ENCODE data around the gene MSH4.

Gene MSH4

DNA sequence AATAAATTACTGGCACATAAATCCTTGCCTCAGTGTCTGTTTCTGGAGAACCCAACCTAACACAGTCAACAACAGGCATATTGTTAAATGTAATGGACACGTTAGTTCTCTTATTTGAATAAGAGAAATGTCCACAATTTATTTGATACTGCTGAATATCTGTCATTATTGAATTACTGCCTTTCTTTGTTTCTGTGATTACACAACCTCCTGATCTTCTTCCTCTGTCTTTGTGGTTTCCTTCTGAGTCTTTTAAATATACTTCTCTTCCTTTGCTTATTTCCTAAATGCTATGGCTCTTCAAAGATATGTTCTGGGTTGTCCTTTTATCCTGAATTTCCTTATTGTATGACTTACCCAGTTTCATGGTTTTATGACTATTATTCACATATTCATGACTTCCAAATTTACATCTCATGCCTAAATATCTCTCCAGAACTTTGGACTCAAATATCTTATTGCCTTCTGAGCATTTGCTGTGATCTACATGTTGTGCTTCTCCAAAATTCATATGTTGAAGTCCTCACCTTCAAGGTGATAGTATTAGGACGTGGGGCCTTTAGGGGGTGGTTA lies 39.9 kb downstream of the MSH4 start:
- Mint-ChIP-seq H3K4me1 (ENCODE audit: low read depth) (no peaks in the 10 kb centered on the region), H3K4me3 (no peak overlapping the region), H3K27me3 (peaks cover 3% of the 10 kb centered on the region), H3K9me3 (ENCODE audit: low read depth) (no peaks in the 10 kb centered on the region), H3K27ac (no peak overlapping the region), H3K36me3 (no peaks in the 10 kb centered on the region)

DNA sequence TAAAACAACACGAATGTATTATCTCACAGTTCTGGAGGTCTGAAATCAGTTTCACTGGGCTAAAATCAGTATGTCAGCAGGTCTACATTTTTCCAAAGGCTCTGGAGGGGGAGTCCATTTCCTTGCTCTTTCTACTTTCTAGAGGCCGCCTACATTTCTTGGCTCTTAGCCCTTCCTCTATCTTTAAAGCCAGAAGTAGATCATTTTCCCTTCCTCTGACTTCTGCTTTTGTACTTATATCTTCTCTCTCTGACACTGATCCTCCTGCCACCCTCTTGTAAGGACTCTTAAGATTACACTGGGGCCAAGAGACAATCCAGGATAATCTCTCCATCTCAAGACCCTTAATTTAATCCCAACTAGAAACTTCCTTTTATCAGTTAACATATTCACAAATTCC lies 41.4 kb downstream of the MSH4 start:
- Mint-ChIP-seq H3K4me3 (no peak overlapping the region), H3K4me1 (ENCODE audit: low read depth) (no peaks in the 10 kb centered on the region), H3K27ac (no peak overlapping the region), H3K9me3 (ENCODE audit: low read depth) (no peaks in the 10 kb centered on the region), H3K27me3 (peaks cover 3% of the 10 kb centered on the region), H3K36me3 (no peaks in the 10 kb centered on the region)

DNA sequence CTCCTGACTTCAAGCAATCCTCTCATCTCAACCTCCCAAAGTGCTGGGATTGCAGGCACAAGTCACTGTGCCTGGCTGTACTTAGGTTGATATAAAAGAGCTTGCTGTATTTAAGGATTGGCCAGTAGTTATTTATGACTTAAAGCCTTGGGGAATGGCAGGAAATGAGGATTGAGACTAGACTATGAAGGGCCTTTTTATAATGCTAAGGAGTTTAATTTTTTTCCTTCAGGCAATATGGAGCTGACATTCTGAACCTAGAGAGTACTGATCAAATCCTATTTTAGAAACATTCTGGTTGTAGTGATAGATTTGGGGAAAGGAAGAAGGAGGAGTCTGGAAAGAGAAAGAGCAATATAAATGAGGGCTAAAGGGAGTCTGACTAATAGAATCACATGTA lies 44.7 kb downstream of the MSH4 start:
- Mint-ChIP-seq H3K4me3 (no peak overlapping the region), H3K4me1 (ENCODE audit: low read depth) (no peaks in the 10 kb centered on the region), H3K36me3 (no peaks in the 10 kb centered on the region), H3K27me3 (peaks cover 3% of the 10 kb centered on the region), H3K27ac (no peak overlapping the region), H3K9me3 (ENCODE audit: low read depth) (no peaks in the 10 kb centered on the region)

DNA sequence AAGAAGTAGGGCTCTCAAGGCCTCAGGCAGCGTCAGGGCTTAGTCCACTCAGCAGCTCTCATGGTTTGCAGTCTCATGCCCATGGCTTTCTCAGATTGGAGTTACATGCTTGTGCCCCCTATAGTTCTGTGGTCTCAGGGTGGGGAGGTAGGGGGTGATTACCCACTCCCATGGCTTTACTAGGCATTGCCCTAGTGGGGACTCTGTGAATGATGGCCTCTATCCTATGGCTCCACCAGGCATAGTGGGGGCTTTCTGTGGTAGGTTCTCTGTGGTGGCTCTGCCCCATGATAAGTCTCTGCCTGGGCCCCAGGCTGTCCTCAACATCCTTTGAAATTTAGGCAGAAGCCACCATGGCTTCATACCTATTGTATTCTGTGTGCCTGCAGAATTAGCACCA lies 48.9 kb downstream of the MSH4 start:
- Mint-ChIP-seq H3K36me3 (no peaks in the 10 kb centered on the region), H3K4me1 (ENCODE audit: low read depth) (no peaks in the 10 kb centered on the region), H3K9me3 (ENCODE audit: low read depth) (no peaks in the 10 kb centered on the region), H3K4me3 (no peak overlapping the region), H3K27ac (no peak overlapping the region), H3K27me3 (no peaks in the 10 kb centered on the region)

DNA sequence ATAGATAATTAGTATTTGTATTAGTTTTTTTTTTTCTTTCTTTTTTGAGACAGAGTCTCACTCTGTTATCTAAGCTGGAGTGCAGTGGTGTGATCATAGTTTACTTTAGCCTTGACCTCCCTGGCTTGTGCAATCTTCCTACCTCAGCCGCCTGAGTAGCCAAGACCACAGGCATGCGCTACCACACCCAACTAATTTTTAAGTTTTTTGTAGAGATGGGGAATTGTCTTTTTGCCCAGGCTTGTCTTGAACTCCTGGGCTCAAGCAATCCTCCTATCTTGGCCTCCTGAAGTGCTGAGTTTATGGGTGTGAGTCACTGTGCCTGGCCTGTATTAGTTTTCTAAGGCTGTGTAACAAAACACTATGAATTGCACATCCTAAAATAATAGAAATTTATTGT lies 58.3 kb downstream of the MSH4 start:
- Mint-ChIP-seq H3K36me3 (no peaks in the 10 kb centered on the region), H3K4me1 (ENCODE audit: low read depth) (no peaks in the 10 kb centered on the region), H3K9me3 (ENCODE audit: low read depth) (no peaks in the 10 kb centered on the region), H3K27ac (no peak overlapping the region), H3K27me3 (no peaks in the 10 kb centered on the region), H3K4me3 (no peak overlapping the region)

DNA sequence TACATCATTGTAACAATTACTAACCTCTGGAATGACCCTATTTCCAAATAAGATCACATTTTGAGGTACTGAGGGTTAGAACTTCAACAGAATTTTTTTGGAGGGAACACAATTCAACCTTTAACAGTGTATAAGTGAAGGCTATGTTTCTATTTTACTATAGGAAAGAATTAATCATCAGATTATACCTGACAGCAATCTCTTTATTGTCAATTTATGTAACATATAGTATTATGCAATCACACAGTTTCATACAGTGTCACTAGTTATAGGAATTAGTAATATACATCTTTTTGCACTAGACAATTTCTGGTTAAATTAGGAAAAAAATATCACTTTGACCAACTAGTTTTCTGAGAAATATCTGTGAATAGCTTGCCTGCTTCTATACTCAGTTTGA lies 59.1 kb downstream of the MSH4 start:
- Mint-ChIP-seq H3K9me3 (ENCODE audit: low read depth) (no peaks in the 10 kb centered on the region), H3K27ac (no peak overlapping the region), H3K36me3 (no peaks in the 10 kb centered on the region), H3K27me3 (no peaks in the 10 kb centered on the region), H3K4me1 (ENCODE audit: low read depth) (no peaks in the 10 kb centered on the region), H3K4me3 (no peak overlapping the region)

DNA sequence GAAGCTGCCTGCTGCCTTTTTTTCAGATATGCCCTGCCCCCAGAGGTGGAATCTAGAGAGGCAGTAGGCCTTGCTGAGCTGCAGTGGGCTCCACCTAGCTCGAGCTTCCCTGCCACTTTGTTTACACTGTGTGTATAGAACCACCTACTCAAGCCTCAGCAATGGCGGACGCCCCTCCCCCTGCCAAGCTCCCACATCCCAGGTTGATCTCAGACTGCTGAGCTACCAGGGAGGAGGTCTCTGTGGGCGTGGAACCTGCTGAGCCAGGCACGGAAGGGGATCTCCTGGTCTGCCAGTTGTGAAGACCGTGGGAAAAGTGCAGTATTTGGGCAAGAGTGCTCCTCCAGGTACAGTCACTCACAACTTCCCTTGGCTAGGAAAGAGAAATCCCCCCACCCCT lies 65.1 kb downstream of the MSH4 start:
- Mint-ChIP-seq H3K4me3 (no peak overlapping the region), H3K27me3 (no peaks in the 10 kb centered on the region), H3K27ac (no peak overlapping the region), H3K9me3 (ENCODE audit: low read depth) (no peaks in the 10 kb centered on the region), H3K36me3 (no peaks in the 10 kb centered on the region), H3K4me1 (ENCODE audit: low read depth) (no peaks in the 10 kb centered on the region)

DNA sequence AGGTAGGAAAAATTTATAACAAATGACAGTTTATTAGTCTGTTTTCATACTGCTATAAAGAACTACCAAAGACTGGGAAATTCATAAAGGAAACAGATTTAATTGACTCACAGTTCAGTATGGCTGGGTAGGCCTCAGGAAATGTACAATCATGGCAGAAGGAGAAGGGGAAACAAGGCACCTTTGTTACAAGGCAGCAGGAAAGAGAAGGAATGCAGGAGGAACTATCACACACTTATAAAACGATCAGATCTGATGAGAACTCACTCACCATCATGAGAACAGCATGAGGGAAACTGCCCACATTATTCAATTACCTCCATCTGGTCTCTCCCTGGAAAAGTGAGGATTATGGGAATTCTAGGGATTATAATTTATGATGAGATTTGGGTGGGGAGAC lies 74.3 kb downstream of the MSH4 start:
- Mint-ChIP-seq H3K4me1 (ENCODE audit: low read depth) (no peaks in the 10 kb centered on the region), H3K4me3 (no peak overlapping the region), H3K27ac (no peak overlapping the region), H3K36me3 (no peaks in the 10 kb centered on the region), H3K9me3 (ENCODE audit: low read depth) (no peaks in the 10 kb centered on the region), H3K27me3 (peaks cover 3% of the 10 kb centered on the region)

DNA sequence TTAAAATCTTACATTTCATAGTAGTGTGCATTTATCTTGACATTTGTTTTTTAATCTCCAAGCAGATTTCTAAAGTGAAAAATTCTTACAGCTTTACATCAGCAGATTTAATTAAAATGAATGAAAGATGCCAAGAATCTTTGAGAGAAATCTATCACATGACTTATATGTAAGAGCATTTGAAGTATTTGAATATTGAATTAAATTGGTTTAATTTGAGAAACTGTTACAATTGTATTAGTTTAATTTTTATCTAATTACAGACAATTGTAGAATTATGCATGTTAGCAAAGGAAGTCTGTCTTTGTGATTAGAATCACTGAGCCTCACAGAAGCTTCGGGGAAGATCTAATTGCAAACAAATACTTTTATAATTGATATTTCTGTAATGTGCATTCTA lies 83.3 kb downstream of the MSH4 start:
- Mint-ChIP-seq H3K4me3 (no peak overlapping the region), H3K9me3 (ENCODE audit: low read depth) (no peaks in the 10 kb centered on the region), H3K27ac (no peak overlapping the region), H3K27me3 (peaks cover 1% of the 10 kb centered on the region), H3K36me3 (no peaks in the 10 kb centered on the region), H3K4me1 (ENCODE audit: low read depth) (no peaks in the 10 kb centered on the region)

DNA sequence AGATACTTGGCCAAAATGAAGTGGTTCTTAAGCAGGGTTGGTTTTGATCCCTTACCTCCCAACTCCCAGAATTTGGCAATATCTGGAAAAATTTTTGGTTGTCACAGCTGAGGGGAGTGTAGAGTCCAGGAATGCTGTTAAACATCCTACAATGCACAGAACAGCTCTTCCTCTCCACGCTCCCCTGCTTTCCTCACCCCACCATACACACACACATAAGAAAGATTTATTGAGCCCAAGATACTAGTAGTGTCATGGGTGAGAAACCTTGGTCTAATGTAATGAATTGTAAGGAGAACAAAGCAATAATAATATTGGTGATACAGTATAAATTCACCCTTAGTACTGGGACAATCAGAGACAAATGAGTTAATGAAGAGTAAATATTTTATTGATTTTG lies 87.8 kb downstream of the MSH4 start:
- Mint-ChIP-seq H3K9me3 (ENCODE audit: low read depth) (no peaks in the 10 kb centered on the region), H3K27me3 (peaks cover 1% of the 10 kb centered on the region), H3K4me1 (ENCODE audit: low read depth) (no peaks in the 10 kb centered on the region), H3K27ac (no peak overlapping the region), H3K4me3 (no peak overlapping the region), H3K36me3 (no peaks in the 10 kb centered on the region)

DNA sequence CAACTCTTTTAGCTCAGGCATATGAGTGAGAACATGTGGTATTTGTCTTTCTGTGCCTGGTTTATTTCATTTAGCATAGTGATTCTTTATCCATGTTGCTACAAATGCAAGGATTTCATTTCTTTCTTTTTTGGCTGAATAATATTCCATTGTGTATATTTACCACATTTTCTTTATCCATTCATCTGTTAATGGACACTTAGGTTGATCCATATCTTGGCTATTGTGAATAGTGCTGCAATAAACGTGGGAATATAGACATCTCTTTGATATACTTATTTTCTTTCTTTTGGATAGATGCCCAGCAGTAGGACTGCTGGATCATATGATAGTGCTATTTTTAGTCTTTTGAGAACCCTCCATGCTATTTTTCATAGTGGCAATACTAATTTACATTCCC lies 104.7 kb downstream of the MSH4 start:
- no peak overlapping the region for H3K4me3 Mint-ChIP-seq
- H3K27ac Mint-ChIP-seq = no peak overlapping the region
- H3K4me1 Mint-ChIP-seq (ENCODE audit: low read depth) = no peaks in the 10 kb centered on the region
- H3K27me3 Mint-ChIP-seq = peaks cover 1% of the 10 kb centered on the region
- H3K9me3 Mint-ChIP-seq (ENCODE audit: low read depth) = no peaks in the 10 kb centered on the region
- no peaks in the 10 kb centered on the region for H3K36me3 Mint-ChIP-seq

DNA sequence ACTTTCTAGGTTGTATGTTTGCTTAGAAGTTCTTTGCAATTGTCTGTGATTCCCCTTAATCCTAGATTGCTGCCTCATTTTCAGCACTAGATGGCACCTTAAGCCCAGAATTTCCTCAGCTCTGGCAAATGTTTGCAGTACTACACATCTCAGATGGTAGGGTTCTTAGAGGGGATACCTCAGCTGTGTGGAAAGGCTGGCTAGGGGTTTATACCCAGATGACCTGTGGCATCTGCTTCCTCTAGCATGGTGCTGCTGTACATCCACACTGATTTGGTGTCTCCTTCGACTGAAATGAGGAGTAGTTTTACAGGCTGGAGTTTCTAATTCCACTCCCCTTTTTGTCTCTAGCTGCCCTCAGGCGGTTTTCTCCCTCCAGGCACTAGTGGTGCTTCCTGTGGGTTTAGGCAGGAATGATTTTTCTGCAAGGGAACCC lies 112.1 kb downstream of the MSH4 start:
- no peak overlapping the region for H3K4me3 Mint-ChIP-seq
- no peaks in the 10 kb centered on the region for H3K27me3 Mint-ChIP-seq

DNA sequence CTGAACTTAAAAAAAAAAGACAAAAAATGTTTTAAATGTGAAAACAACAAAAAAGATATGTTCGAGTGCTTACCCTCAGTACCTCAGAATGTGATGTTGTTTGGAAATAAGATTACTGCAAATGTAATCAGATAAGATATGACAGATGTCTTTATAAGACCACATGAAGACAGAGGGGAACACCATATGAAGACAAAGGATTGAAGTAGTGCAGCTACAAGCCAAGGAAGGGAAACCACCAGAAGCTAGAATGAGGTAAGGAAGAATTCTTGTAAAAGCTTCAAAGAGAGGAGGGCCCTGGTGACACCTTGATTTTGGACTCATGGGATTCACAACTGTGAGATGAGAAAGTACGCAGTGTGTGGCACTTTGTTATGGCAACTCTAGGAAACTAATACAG lies 120.2 kb downstream of the MSH4 start:
- no peaks in the 10 kb centered on the region for H3K9me3 Mint-ChIP-seq (ENCODE audit: low read depth)
- no peaks in the 10 kb centered on the region for H3K4me1 Mint-ChIP-seq (ENCODE audit: low read depth)
- no peak overlapping the region for H3K27ac Mint-ChIP-seq
- H3K36me3 Mint-ChIP-seq = no peaks in the 10 kb centered on the region
- no peak overlapping the region for H3K4me3 Mint-ChIP-seq
- no peaks in the 10 kb centered on the region for H3K27me3 Mint-ChIP-seq

More for the DNA sequence above, 112.1 kb downstream of the MSH4 start:
- peaks cover 10% of the 10 kb centered on the region for H3K9me3 Mint-ChIP-seq (ENCODE audit: low read depth)
- H3K36me3 Mint-ChIP-seq = peaks cover 3% of the 10 kb centered on the region
- H3K27ac Mint-ChIP-seq = no peak overlapping the region
- H3K4me1 Mint-ChIP-seq (ENCODE audit: low read depth) = no peaks in the 10 kb centered on the region

DNA sequence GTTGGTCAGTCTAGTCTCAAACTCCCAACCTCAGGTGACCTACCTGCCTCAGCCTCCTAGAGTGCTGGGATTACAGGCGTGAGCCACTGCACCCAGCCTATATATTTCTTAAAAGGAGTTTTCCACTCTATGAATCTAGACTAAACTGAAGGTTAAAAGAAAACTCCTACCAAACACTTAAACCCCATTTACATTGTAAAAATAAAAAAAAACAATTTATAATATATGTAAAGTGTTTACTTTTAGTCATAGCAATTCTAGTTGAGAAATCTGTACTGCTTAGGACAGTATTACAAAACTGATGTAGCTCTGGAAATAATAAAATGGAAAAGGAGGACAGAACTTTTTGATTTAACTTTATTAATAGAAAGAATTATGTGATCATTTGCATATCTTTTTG lies 126.0 kb downstream of the MSH4 start:
- no peaks in the 10 kb centered on the region for H3K4me1 Mint-ChIP-seq (ENCODE audit: low read depth)
- H3K36me3 Mint-ChIP-seq = no peaks in the 10 kb centered on the region
- no peak overlapping the region for H3K27ac Mint-ChIP-seq
- peaks cover 3% of the 10 kb centered on the region for H3K27me3 Mint-ChIP-seq
- no peak overlapping the region for H3K4me3 Mint-ChIP-seq
- peaks cover 5% of the 10 kb centered on the region for H3K9me3 Mint-ChIP-seq (ENCODE audit: low read depth)

DNA sequence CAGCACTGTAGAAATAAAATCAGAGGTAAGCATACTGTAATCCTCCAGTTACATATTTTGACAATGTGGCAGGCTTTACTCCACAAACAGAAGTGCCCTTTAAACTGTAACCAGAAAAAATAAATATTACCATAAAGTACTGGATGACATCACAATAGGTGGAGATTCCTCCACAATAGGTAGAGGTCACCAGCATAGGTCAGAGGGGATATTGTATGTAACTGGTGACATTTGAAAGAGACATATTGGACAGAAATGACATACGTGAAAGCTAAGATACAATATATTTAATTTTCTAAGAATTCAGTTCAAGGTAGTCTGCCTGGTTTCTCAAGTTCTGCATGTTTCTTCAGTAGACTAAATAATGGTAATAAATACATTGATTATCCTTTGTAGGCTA lies 135.6 kb downstream of the MSH4 start, which contains the start of gene ASB17:
ASB17 (minus strand) TSS at position 101 of the 400 bp plus-strand sequence. CDS start 113 bp downstream, outside the sequence.
- Mint-ChIP-seq H3K27ac (no peak within 1 kb of the TSS), H3K27me3 (peaks cover 6% of the 10 kb centered on the region), H3K36me3 (no peaks in the 10 kb centered on the region), H3K4me1 (ENCODE audit: low read depth) (no peaks in the 10 kb centered on the region), H3K9me3 (ENCODE audit: low read depth) (peaks cover 6% of the 10 kb centered on the region), H3K4me3 (no peak within 1 kb of the TSS)

DNA sequence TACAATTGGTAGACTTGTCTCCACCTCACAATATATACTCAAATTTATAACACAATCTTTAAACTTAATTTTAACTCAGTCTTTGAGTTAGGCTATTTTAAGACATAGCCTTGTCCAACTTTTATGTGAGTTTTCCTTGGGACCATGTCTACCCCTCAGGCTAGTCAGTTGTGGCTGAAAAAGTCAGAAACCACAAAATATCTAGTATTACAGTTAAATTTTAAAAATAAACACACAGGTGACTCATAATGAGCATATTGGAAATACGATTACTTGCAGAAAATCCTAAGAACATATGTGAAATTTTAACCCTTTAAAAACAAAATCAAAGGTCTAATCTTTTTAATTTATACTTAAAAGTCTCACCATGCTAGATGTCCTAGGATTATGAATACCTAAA lies 140.4 kb downstream of the MSH4 start:
- Mint-ChIP-seq H3K9me3 (ENCODE audit: low read depth) (peaks cover 3% of the 10 kb centered on the region), H3K27ac (no peak overlapping the region), H3K27me3 (peaks cover 2% of the 10 kb centered on the region), H3K4me3 (no peak overlapping the region), H3K4me1 (ENCODE audit: low read depth) (no peaks in the 10 kb centered on the region), H3K36me3 (peaks cover 2% of the 10 kb centered on the region)
